GM19463 (cell line): ENCODE measurements around the gene AOX1.
"Not testable (repeated sequence)": the region's sequence is repeated elsewhere in the genome, so short reads cannot be mapped to it uniquely, and the experiment has no call there.

ENCODE experiments used
- ATAC-seq: cut with Tn5 transposase; IDR thresholded peaks from one replicate; pipeline ENCODE4 v1.9.1; 2021; ENCODE audit warnings: mild to moderate bottlenecking, moderate library complexity; ENCODE audit not compliant: unreplicated experiment

AOX1 gene

GRCh38 chr2:200664770-200665494 is 79.1 kb downstream of the AOX1 start:
- no peak for ATAC-seq

DNA sequence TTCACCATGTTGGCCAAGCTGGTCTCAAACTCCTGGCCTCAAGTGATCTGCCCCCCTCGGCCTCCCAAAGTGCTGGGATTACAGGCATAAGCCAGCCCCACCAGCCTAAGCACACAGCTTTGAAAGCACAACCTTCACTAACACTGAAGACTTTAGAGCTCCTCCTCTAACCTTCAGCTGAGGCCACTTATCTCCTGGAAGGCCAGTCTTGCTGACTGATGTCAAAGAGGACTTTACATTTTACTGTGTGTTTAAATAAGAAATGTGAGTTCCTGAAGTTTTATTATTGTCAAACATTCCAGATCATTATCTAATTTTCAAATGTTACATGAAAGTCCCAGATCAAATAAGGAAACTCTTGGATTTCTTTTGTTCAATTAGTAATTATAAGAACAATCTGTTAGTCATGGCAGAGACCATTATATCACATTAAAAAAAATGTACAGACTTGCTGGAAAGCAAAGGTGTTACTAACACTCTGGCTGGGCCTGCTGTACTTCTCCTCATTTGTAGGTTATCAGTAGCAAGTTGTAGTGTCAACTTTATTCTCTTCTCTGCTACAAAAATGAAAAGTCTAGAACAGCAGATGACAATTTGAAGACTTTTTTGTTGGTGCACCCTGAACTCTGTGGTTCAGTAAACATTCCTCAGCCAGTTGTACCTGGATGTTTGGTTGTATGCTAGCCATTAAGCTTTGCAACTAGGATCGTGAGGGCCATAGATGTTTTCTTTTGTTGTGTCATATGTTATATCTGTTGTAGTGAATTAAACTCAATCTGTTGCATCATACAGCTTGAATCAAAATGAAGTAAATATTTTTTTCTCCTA is 80.0 kb downstream of the AOX1 start:
- no peak for ATAC-seq

DNA sequence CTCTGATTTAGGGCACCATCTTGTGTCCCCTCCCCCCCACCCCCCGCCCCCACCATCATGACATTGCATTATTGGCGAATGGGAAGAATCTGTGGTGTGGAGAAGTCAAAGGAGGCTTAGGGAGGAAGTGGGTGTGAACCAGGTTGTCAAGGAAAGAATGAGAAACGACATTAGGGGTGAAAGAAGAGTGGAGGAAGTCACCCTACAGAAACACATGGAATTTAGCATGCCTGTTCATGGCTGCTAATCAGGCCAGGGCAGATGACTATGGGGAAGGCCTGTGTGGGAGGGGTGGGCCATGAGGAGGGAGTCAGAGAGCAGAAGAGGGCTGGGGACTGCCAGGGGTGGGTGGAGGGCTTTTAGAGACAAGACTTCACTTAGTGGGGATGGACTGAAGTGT is 81.6 kb downstream of the AOX1 start:
- no peak for ATAC-seq

GRCh38 chr2:200668478-200668877 is 82.7 kb downstream of the AOX1 start:
- no peak for ATAC-seq

DNA sequence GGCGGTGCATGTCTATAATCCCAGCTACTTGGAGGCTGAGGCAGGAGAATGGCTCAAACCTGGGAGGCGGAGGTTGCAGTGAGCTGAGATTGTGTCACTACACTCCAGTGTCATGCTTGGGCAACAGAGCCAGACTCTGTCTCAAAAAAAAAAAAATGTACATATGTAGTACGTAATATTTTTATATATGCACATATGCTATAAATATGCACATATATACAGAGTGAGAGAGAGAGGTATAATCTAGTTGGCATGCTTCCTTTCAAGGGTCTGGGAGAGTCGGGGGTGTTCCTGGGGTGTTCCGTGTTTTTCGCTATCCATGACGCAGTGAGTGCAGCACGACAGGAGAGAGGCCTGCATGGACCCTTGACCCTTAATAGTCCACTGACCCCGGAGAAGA is 83.5 kb downstream of the AOX1 start:
- ATAC-seq = no peak

GRCh38 chr2:200670313-200670712 is 84.5 kb downstream of the AOX1 start:
- ATAC-seq = no peak

DNA sequence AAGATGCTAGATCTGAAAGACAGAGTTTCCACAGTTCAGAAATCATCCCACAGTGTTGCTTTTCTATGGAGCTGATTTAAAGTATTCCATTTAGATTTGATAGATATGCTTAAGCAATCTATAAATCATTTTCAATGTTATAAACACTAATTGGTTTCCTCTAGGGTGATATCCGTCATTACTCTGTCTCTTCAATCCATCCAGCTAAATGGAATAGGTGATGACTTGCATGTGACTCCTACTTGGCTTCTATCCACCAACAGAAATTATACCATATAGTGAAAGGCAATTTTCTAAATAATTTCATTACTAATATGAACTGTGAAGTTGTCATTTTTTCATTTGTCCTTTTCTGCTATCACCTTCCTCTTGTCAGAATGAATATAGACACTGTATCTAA is 84.9 kb downstream of the AOX1 start:
- ATAC-seq = no peak

DNA sequence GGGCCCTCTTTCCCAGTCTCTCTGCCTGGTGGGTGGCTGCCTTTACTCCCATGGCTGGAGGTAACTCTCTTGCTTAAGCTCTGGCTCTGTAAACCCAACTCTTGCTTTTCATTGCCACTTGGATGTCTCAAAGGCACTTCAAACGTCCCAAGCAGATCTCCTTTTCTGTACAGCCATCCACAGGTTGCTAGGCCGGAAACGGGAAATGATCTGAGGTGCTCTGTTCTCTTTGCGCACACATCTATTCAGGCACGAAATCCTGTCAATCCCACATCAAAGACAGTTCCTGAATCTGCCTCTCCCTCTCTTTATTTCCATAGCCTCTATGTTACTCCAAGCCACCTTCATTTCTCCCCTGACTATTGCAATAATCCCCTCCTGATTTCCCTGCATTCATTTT is 87.4 kb downstream of the AOX1 start:
- ATAC-seq = no peak

DNA sequence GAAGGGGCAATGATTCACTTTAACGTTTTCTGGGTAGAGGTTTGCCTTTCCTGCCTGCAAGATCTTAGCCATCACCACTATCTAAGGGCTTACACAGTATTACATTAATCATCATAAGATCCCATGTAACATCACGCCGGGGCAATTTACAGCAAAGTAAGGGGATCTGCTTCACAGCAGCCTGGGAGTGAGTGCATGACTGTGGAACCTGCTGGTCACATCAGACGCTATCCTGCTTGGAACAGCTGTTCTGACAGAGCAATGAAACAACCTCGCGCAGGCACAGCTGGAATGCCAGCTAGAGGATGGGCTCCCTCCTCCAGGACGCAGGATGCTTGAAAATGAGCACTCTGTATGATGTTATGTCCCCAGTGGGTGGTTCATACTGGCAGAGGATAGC is 89.0 kb downstream of the AOX1 start:
- ATAC-seq = no peak

DNA sequence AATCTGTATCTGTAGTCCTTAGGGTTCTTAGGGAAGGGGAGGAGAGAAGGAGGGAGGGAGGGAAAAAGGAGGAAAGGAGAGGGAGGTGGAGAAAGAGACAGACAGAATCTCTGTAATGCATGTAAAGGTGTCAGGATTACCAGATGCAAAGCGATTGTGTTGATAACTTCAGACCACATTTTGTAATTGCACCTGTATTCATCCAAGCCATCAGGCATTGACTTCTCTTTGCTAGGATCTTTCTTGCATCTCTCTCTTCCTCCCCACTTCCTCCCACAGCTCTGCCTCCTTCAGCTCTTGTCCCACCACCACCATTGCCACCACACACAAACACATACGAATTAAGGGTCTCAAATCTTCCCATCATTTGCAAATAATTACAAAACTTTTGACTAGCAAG is 91.4 kb downstream of the AOX1 start:
- no peak for ATAC-seq

DNA sequence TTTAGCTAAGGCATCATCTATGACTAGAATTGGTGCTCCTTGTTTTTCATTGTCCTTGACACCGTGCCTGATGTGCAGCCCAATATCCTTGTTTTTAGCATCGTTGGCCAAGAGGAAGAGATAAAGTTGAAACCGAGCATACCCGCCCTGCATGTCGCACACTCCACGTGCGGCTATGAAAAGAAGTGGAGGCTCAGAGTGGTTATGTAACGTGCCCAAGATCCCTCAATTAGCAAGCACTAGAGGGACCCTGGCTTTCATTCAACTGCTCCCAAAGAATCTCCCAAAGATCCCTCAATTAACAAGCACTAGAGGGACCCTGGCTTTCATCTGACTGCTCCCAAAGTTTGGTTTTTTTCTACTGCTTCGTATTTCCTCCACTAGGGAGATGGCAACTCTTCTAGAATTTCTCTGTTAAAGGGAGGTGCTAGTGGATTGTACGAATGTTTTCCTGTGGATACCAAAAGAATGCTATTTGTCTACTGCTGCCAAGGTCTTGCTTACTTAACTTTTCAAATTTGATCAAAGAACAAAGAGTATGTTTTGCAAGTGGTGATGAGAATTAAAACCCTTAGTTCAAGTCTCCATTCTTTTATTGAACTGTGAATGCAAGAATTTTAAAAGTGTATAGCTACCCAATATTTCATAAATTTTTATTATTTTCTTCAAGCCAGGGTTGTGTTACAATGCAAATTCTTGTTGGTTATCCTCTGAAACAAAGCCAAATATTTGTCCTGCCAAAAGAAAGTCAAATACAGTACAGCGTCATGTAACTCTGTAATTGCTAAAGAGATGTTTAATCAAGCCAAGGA is 92.1 kb downstream of the AOX1 start:
- no peak for ATAC-seq

GRCh38 chr2:200679127-200679526 is 93.3 kb downstream of the AOX1 start:
- ATAC-seq = no peak

- no peak for ATAC-seq
Observed at GRCh38 chr2:200679535-200679934, 93.7 kb downstream of the AOX1 start.

GRCh38 chr2:200681697-200682096 is 95.9 kb downstream of the AOX1 start:
- no peak for ATAC-seq

GRCh38 chr2:200682407-200682806 is 96.6 kb downstream of the AOX1 start:
- ATAC-seq = not testable (repeated sequence)

DNA sequence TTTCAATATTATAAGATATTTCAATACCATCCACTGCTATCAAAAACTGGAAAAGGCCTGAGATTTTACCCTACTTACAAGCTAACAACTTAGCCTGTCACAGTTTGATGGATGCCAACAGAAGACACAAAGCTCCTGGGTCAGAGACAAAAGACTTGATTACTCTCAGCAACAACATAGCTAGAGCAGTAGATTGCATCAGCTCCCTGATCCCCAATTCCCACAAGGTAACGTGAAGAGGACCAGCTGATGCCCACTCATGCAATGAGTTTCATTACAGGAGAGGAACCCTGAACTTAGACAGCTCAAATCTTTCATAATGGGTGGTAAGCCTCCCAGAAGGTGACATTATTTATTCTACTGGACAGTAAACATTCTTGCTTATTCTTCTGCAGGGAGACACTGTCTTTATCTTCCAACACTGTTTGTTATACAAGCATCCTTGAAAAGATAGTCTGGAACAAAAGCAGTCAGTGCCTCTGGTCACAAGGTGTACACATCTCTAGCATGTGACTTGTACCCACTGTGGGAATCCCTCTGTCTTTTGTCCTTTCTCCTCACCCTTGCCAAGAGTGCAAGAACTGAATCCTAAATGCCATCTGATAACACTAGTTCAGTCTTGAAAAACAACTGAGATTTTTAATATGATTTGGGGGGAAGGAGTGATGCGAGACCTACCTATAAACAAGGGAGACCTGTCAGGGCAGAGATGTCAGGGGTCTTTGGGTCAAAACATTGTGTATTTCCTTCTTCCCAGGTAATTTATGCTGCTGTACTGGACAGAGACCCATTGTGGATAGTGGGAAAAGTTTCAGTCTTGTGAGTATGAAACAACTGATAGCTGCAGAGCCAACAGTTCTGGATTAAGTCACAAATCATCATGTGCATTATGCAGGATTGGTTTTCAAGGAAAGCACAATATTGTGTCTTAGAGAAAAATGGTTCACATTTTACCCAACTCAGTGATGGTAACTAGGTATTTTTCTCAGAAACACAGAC is 102.4 kb downstream of the AOX1 start:
- no peak for ATAC-seq

DNA sequence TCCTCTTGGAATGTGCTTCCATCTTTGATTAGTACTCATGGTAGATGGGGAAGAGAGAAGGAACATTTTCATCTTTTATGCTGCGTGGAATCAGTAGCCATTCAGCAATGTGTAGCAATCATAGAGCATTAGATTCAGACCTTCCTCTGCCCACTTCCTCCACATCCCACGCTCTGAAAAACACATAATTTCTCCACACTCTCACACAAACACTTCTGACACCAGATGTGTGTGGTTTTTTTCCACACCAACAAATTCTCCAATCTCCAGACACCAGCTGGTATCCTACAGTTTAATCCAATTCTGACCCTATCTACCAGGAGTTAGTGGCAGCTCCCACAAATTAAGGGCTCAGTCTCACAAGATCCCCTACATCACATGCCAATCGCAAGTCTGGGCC is 103.3 kb downstream of the AOX1 start:
- ATAC-seq = no peak

DNA sequence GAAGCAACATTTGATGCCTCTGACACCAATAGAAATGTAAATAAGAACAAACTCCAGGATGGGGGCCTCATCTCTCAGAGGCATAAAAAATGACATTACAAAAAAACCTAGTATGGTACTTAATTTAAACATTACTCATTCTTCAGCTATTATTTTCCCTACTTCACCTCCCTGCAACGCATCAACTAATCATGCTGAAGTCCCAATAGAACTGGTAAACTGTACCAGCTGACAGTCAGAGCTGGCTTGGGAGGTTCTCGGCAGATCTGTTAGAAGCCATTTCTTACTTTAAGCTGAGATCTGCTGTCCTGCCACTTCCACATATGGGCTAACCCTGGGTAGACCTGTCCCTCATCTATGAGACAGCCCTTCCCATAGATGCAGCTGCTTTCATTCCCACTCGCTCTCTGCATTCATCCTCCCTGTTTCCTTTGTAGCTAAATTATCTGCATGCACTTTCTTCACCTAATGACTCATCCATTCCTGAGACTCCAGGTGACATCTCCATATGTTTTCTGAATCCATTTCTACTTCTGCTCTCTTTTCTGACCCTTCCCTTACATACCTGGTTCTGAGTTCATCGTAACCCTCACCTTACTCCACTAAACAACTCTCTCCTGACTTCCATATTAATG is 108.1 kb downstream of the AOX1 start:
- no peak for ATAC-seq

DNA sequence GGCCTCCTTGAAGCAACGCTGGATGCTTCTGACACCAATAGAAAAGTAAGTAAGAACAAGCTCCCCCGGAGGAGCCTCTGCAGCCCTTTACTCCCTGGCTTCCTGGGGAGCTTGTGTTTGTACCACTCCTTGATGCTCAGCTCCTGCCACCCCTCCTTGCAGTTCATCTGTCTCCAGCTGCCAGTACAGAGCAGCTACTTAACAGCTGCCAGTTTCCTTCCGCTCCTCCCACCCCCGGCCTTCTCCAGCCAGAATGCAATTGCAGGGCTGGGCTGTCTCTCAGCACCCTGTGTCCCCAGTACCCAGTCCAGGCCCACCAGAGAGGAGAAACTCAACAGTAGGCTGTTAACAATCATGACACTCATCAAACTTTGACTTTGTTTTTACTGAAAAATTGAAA is 109.4 kb downstream of the AOX1 start:
- ATAC-seq = peak; percentile 57

DNA sequence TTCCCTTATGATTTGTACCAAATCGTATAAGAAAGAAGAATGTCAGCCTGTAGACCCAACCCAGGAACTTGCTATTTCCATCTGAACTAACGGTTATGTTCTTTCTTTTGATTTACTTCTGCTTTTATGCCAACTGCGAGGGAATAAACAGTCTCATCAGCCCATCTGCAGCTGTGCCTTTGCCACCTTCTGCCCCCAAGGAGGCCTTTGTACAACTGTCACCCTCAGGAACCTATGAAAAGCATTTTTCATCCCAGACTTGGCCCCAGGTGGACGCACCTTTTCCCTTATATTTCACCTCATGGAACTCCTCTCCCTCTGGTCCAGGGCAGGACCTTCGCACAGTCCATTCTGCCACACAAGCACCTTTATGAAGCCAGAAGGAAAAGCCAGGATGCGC is 109.8 kb downstream of the AOX1 start:
- peak; percentile 9 for ATAC-seq
